ENCODE results near the gene HGS. TPM values are rescaled to one million over a fixed set of nuclear protein-coding genes. Genes with fewer than 3 reads are reported as not detected.

The HGS gene
- total and polyA plus RNA-seq, 2 experiments from 2014 or later: 59.2 to 128 TPM

DNA sequence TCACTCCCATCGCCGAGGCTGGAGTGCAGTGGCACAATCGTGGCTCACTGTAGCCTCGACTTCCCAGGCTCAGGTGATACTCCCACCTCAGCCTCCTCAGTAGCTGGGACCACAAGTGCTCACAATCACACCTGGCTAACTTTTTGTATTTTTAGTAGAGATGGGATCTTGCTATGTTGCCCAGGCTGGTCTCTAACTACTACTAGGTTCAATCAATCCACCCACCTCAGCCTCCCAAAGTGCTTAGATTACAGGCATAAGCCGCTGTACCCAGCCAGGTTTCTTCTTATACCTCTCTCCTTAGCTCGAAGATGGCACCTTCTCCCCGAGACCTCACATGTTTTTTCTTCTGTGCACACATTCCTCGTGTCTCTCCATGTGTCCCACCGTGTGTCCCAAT is 43.8 kb upstream of the HGS start:
- no peaks in the 10 kb centered on the region for H3K9me2 ChIP-seq (replicated peaks; ENCODE audit: insufficient read depth)
- no peak overlapping the region for H2AFZ ChIP-seq
- TF ChIP-seq, protein P1, sequence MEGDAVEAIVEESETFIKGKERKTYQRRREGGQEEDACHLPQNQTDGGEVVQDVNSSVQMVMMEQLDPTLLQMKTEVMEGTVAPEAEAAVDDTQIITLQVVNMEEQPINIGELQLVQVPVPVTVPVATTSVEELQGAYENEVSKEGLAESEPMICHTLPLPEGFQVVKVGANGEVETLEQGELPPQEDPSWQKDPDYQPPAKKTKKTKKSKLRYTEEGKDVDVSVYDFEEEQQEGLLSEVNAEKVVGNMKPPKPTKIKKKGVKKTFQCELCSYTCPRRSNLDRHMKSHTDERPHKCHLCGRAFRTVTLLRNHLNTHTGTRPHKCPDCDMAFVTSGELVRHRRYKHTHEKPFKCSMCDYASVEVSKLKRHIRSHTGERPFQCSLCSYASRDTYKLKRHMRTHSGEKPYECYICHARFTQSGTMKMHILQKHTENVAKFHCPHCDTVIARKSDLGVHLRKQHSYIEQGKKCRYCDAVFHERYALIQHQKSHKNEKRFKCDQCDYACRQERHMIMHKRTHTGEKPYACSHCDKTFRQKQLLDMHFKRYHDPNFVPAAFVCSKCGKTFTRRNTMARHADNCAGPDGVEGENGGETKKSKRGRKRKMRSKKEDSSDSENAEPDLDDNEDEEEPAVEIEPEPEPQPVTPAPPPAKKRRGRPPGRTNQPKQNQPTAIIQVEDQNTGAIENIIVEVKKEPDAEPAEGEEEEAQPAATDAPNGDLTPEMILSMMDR (IDR thresholded peaks at IDR 0.05; ENCODE audit: poor library complexity): no peak
- TF ChIP-seq EZH2phosphoT487 (IDR thresholded peaks at IDR 0.05; ENCODE audit: low read depth, severe bottlenecking, unreplicated experiment) (no peak), EZH2 (IDR thresholded peaks at IDR 0.05; ENCODE audit: borderline replicate concordance) (no peak)
- H3K4me1 ChIP-seq (ENCODE audit: insufficient read depth): peaks cover 12% of the 10 kb centered on the region
- no peak overlapping the region for H3K4me3 ChIP-seq
- H3K27ac ChIP-seq: no peak overlapping the region
- H3K4me2 ChIP-seq: no peak overlapping the region
- H3K9me3 ChIP-seq (ENCODE audit: low read depth): no peaks in the 10 kb centered on the region
- H3K27me3 ChIP-seq: no peaks in the 10 kb centered on the region
- no peak for DNase-seq (ENCODE audit: low spot score)
- 91% methylated on average over 9 of the region's 9 CpGs for WGBS (ENCODE audit: low lambda C conversion rate, missing lambda C conversion rate)
- H3K79me2 ChIP-seq: peaks cover 16% of the 10 kb centered on the region
- H3K36me3 ChIP-seq (replicated peaks; ENCODE audit: insufficient read depth, low read depth): no peaks in the 10 kb centered on the region
- H4K20me1 ChIP-seq (ENCODE audit: insufficient read depth, poor library complexity, severe bottlenecking): peaks cover 11% of the 10 kb centered on the region

DNA sequence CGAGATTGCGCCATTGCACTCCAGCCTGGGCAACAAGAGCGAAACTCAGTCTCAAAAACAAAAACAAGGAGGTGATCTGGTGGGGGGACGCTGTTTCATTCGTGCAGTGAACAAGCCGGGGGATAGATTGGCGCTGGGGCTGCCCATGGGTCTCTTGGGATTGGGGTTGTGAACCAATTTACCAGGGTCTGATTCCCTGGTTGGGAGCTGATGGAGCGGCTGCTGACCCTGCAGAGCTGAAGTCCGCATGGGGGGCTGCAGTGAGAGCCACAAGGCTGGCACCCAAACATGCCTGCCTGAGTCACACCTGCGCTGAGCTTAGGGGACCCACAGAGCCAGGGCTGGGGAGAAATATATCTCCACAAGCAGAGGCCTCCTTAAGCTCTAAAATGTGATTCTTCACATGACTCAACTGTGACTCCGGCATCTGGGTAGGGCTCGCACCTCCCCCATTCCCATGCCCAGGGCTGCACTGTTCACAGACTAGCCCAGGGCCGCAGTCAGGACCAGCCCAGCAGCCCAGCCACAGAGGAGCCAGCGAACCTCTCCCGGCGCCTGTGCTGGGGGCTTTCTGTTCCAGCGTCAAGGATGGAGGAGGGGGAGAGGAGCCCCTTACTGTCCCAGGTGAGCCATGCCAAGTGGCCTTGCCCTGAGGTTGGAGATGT is 41.9 kb upstream of the HGS start:
- Histone ChIP-seq H3K36me3 (replicated peaks; ENCODE audit: insufficient read depth, low read depth) (no peaks in the 10 kb centered on the region), H3K27me3 (no peaks in the 10 kb centered on the region), H3K9me2 (replicated peaks; ENCODE audit: insufficient read depth) (no peaks in the 10 kb centered on the region), H4K20me1 (ENCODE audit: insufficient read depth, poor library complexity, severe bottlenecking) (no peaks in the 10 kb centered on the region), H3K27ac (no peak overlapping the region), H3K79me2 (no peaks in the 10 kb centered on the region), H3K4me2 (no peak overlapping the region), H3K4me1 (ENCODE audit: insufficient read depth) (peaks cover 3% of the 10 kb centered on the region), H2AFZ (no peak overlapping the region), H3K4me3 (no peak overlapping the region), H3K9me3 (ENCODE audit: low read depth) (no peaks in the 10 kb centered on the region)
- DNase-seq (ENCODE audit: low spot score): peak; percentile 39
- WGBS (ENCODE audit: low lambda C conversion rate, missing lambda C conversion rate): 80% methylated on average over 17 of the region's 17 CpGs
- TF ChIP-seq, protein P1 (IDR thresholded peaks at IDR 0.05; ENCODE audit: poor library complexity): no peak
- TF ChIP-seq EZH2 (IDR thresholded peaks at IDR 0.05; ENCODE audit: borderline replicate concordance) (no peak), EZH2phosphoT487 (IDR thresholded peaks at IDR 0.05; ENCODE audit: low read depth, severe bottlenecking, unreplicated experiment) (no peak)

DNA sequence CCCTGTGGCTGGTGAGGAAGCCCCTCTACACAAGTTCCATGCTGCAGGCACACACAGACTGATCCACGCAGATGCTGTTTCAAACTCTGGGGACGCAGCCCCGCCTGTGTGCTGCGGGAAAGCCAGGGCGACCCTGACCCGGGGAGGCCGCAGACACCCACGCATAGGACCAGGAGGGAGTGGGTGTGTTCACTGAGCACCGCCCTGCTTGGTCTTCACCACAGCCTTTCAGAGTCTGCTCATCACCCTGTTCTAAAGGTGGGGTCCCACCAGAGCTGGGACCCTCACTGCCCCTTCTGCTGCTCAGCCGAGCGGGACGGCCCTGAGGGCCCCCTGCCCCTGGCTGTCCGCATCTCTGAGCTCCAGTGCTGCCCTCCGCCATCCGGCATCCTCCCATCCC is 39.3 kb upstream of the HGS start:
- Histone ChIP-seq H4K20me1 (ENCODE audit: insufficient read depth, poor library complexity, severe bottlenecking) (no peaks in the 10 kb centered on the region), H3K27ac (no peak overlapping the region), H3K4me2 (no peak overlapping the region), H3K9me3 (ENCODE audit: low read depth) (no peaks in the 10 kb centered on the region), H3K4me3 (no peak overlapping the region), H3K79me2 (no peaks in the 10 kb centered on the region), H3K27me3 (peaks cover 6% of the 10 kb centered on the region), H3K4me1 (ENCODE audit: insufficient read depth) (no peaks in the 10 kb centered on the region), H3K36me3 (replicated peaks; ENCODE audit: insufficient read depth, low read depth) (no peaks in the 10 kb centered on the region), H2AFZ (no peak overlapping the region), H3K9me2 (replicated peaks; ENCODE audit: insufficient read depth) (no peaks in the 10 kb centered on the region)
- TF ChIP-seq, protein P1 (IDR thresholded peaks at IDR 0.05; ENCODE audit: poor library complexity): no peak
- TF ChIP-seq EZH2 (IDR thresholded peaks at IDR 0.05; ENCODE audit: borderline replicate concordance) (no peak), EZH2phosphoT487 (IDR thresholded peaks at IDR 0.05; ENCODE audit: low read depth, severe bottlenecking, unreplicated experiment) (no peak)
- 94% methylated on average over 15 of the region's 15 CpGs for WGBS (ENCODE audit: low lambda C conversion rate, missing lambda C conversion rate)
- DNase-seq (ENCODE audit: low spot score): no peak
